ENCODE results near the gene GAB4.

GAB4 gene

DNA sequence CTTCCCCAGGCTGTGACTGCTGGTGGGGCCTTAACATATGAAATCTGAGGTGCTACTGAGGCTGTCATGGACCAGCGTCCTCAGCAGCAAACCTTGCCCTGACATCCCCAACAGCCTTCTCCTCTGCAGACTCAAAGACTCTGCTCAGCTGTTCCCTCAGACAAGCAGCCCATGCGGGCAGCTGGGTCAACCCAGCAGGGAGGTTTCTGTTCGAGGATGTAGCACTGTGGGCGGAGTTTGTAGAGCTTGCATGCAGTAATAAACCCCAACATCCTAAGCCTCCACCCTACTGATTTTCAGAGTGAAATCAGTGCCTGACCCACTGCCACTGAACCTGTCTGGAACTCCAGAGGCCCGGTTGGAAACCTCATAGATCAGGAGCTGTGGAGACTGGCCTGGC lies 94.0 kb downstream of the GAB4 start:
- Histone ChIP-seq H3K9ac (ENCODE audit: low read depth, low read length, poor library complexity) (no peak overlapping the region), H3K27ac (replicated peaks; ENCODE audit: low read length) (no peak overlapping the region), H4K91ac (ENCODE audit: low read depth, low read length, poor library complexity) (no peak overlapping the region), H2BK12ac (ENCODE audit: low read length) (no peak overlapping the region), H3K23ac (ENCODE audit: low read depth, low read length, poor library complexity) (peak overlapping the region; percentile 85), H3K27me3 (ENCODE audit: control insufficient read depth in 3 of 3, insufficient read depth in 3 of 3, low read depth in 1 of 3, low read length in 3 of 3) (peaks cover 0 to 3% (median 2%) of the 10 kb centered on the region in 3 experiments), H3K4me2 (ENCODE audit: insufficient read depth, low read length, poor library complexity, severe bottlenecking) (no peak overlapping the region), H2AFZ (ENCODE audit: low read length) (no peak overlapping the region), H3K14ac (ENCODE audit: low read length) (no peak overlapping the region), H3K4ac (ENCODE audit: low read length) (no peak overlapping the region), H2BK120ac (ENCODE audit: low read depth, low read length) (no peak overlapping the region), H2BK5ac (ENCODE audit: low read length) (no peak overlapping the region), H3K4me3 (ENCODE audit: low read length in 2 of 2) (no peak overlapping the region), H3K9me3 (replicated peaks in 1 of 2; ENCODE audit: control insufficient read depth in 2 of 2, insufficient read depth in 1 of 2, low read depth in 1 of 2, low read length in 2 of 2) (no peaks in the 10 kb centered on the region), H2AK5ac (ENCODE audit: low read depth, low read length) (no peak overlapping the region), H3K18ac (ENCODE audit: low read length) (no peak overlapping the region), H3K4me1 (ENCODE audit: control insufficient read depth in 2 of 2, insufficient read depth in 1 of 2, low read depth in 1 of 2, low read length in 2 of 2) (no peaks in the 10 kb centered on the region), H3K79me1 (ENCODE audit: low read depth, low read length) (no peaks in the 10 kb centered on the region), H4K8ac (ENCODE audit: low read depth, low read length) (no peak overlapping the region), H2BK15ac (ENCODE audit: low read length) (no peak overlapping the region), H3K36me3 (replicated peaks in 1 of 2; ENCODE audit: control insufficient read depth in 2 of 2, insufficient read depth in 2 of 2, low read length in 2 of 2) (no peaks in the 10 kb centered on the region)
- no CpG with 5 or more reads among the region's 5 CpGs for WGBS, 2 donors (ENCODE audit: extremely low coverage in 2 of 2, insufficient read length in 2 of 2, insufficient replicate concordance in 1 of 2)
- DNase-seq (ENCODE audit: low spot score) = no peak

DNA sequence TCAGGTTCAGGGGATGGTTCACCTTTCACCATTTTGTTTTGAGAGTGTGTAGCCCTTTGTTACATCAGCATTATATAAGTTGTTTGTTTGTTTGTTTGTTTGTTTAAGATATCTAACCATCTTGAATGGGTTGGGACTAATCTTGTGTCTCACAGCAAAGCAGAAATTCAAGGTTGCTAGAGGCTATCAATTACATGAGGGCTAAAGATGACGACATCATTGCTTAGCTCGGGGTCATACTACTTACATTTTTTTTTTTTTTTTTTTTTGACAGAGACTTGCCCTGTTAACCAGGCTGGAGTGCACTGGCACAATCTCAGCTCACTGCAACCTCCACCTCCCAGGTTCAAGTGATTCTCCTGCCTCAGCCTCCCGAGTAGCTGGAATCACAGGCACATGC lies 95.7 kb downstream of the GAB4 start:
- Histone ChIP-seq H3K4me2 (ENCODE audit: insufficient read depth, low read length, poor library complexity, severe bottlenecking) (no peak overlapping the region), H3K4me1 (ENCODE audit: control insufficient read depth in 2 of 2, insufficient read depth in 1 of 2, low read depth in 1 of 2, low read length in 2 of 2) (no peaks in the 10 kb centered on the region), H3K14ac (ENCODE audit: low read length) (no peak overlapping the region), H3K4ac (ENCODE audit: low read length) (no peak overlapping the region), H3K79me1 (ENCODE audit: low read depth, low read length) (no peaks in the 10 kb centered on the region), H3K36me3 (replicated peaks in 1 of 2; ENCODE audit: control insufficient read depth in 2 of 2, insufficient read depth in 2 of 2, low read length in 2 of 2) (no peaks in the 10 kb centered on the region), H3K23ac (ENCODE audit: low read depth, low read length, poor library complexity) (no peak overlapping the region), H2AFZ (ENCODE audit: low read length) (no peak overlapping the region), H2BK15ac (ENCODE audit: low read length) (no peak overlapping the region), H3K18ac (ENCODE audit: low read length) (no peak overlapping the region), H2BK120ac (ENCODE audit: low read depth, low read length) (no peak overlapping the region), H3K9me3 (replicated peaks in 1 of 2; ENCODE audit: control insufficient read depth in 2 of 2, insufficient read depth in 1 of 2, low read depth in 1 of 2, low read length in 2 of 2) (no peaks in the 10 kb centered on the region), H3K9ac (ENCODE audit: low read depth, low read length, poor library complexity) (no peak overlapping the region), H2BK12ac (ENCODE audit: low read length) (no peak overlapping the region), H2AK5ac (ENCODE audit: low read depth, low read length) (no peak overlapping the region), H4K91ac (ENCODE audit: low read depth, low read length, poor library complexity) (no peak overlapping the region), H3K4me3 (ENCODE audit: low read length in 2 of 2) (no peak overlapping the region), H3K27me3 (ENCODE audit: control insufficient read depth in 3 of 3, insufficient read depth in 3 of 3, low read depth in 1 of 3, low read length in 3 of 3) (peaks cover 0 to 5% (median 2%) of the 10 kb centered on the region in 3 experiments), H2BK5ac (ENCODE audit: low read length) (no peak overlapping the region), H3K27ac (replicated peaks; ENCODE audit: low read length) (no peak overlapping the region), H4K8ac (ENCODE audit: low read depth, low read length) (no peak overlapping the region)
- no peak for DNase-seq (ENCODE audit: low spot score)
- no CpG with 5 or more reads among the region's 3 CpGs for WGBS, 2 donors (ENCODE audit: extremely low coverage in 2 of 2, insufficient read length in 2 of 2, insufficient replicate concordance in 1 of 2)

All from neuronal stem cell (in vitro differentiated cells).